Measurements from ENCODE around the gene PRIM1.
"Not testable (repeated sequence)": the region's sequence is repeated elsewhere in the genome, so short reads cannot be mapped to it uniquely, and the experiment has no call there.

PRIM1 gene

DNA sequence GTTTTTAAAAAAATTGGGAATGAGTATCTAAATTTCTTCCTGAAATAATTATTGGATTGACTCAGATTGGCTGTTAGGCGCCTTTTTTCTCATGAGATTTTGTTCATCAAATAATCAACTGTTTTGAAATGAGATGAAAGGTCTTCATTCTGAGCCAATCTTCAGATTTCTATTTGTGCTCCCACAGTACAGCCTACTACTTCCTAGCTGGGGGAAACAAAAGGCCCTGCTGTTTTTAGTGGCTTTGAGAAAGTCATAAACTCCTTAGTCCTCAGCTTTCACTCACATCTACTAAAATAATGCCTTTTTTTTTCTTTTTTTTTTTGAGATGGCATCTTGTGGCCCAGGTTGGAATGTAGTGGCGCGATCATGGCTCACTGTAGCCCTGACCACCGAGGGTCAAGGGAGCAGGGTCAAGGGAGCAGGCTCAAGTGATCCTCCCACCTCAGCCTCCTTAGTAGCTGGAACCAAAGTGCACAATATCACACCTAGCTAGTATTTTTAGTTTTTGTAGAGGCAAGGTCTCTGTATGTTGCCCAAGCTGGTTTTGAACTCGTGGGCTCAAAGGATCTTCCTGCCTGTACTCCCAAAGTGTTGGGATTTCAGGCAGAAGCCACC is 42.3 kb downstream of the PRIM1 start:
- H3K27ac ChIP-seq (ENCODE audit: extremely low read depth, low read depth, low read length): no peak overlapping the region
- peaks cover 26 to 38% of the 10 kb centered on the region in 2 experiments for H3K36me3 ChIP-seq (ENCODE audit: control insufficient read depth in 2 of 2, insufficient read depth in 1 of 2, low read length in 2 of 2)
- ChIA-PET POLR2A (interaction anchor here (0.7 to 2.2 kb wide), 4 partner anchors 9 to 98 kb away, joined by 3 to 25 read pairs (median 6); partner anchors contain the start of genes NACA and PTGES3), CTCF (interaction anchor here (0.6 kb wide), 2 partner anchors 13 to 536 kb away, joined by 4 read pairs; no protein-coding TSS in a partner anchor)
- H3K9me3 ChIP-seq (ENCODE audit: control insufficient read depth, insufficient read depth, low read depth, low read length): no peaks in the 10 kb centered on the region
- no peak overlapping the region for H3K4me3 ChIP-seq (ENCODE audit: low read depth, low read length)
- TF ChIP-seq OSR2 (tag by site-specific recombination; IDR thresholded peaks at IDR 0.05) (no peak), ZNF560 (tag by site-specific recombination; IDR thresholded peaks at IDR 0.05; ENCODE audit: borderline replicate concordance) (no peak), ZNF600 (tag by site-specific recombination; IDR thresholded peaks at IDR 0.05) (0 out of 2 replicates have a peak, but pooled peaks have one; percentile 25), ZNF426 (tag by site-specific recombination; IDR thresholded peaks at IDR 0.05) (no peak), ZNF174 (tag by site-specific recombination; IDR thresholded peaks at IDR 0.05) (no peak), PRDM1 (tag by site-specific recombination; IDR thresholded peaks at IDR 0.05) (peak; percentile 66)
- TF ChIP-seq, protein P1, sequence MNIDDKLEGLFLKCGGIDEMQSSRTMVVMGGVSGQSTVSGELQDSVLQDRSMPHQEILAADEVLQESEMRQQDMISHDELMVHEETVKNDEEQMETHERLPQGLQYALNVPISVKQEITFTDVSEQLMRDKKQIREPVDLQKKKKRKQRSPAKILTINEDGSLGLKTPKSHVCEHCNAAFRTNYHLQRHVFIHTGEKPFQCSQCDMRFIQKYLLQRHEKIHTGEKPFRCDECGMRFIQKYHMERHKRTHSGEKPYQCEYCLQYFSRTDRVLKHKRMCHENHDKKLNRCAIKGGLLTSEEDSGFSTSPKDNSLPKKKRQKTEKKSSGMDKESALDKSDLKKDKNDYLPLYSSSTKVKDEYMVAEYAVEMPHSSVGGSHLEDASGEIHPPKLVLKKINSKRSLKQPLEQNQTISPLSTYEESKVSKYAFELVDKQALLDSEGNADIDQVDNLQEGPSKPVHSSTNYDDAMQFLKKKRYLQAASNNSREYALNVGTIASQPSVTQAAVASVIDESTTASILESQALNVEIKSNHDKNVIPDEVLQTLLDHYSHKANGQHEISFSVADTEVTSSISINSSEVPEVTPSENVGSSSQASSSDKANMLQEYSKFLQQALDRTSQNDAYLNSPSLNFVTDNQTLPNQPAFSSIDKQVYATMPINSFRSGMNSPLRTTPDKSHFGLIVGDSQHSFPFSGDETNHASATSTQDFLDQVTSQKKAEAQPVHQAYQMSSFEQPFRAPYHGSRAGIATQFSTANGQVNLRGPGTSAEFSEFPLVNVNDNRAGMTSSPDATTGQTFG (tag by site-specific recombination; IDR thresholded peaks at IDR 0.05; ENCODE audit: borderline replicate concordance): no peak
- H3K4me1 ChIP-seq (ENCODE audit: control insufficient read depth, insufficient read depth, low read length): no peaks in the 10 kb centered on the region

DNA sequence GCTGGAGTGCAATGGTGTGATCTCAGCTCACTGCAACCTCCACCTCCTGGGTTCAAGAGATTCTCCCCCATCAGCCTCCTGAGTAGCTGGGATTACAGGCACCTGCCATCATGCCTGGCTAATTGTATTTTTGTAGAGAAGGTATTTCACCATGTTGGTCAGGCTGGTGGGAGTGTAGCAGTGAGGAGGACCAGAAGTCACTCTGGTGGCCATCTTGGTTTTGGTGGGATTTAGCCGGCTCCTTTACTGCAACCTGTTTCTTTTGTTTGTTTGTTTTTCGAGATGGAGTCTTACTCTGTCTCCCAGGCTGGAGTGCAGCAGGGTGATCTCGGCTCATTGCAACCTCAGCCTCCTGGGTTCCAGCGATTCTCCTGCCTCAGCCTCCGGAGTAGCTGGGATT is 47.6 kb downstream of the PRIM1 start:
- TF ChIP-seq OSR2 (tag by site-specific recombination; IDR thresholded peaks at IDR 0.05) (peak; percentile 29; the same call in 1 of the 2 replicates), ZNF335 (tag by site-specific recombination; conservative IDR thresholded peaks at IDR 0.05) (peak; percentile 39; the same call in 1 of the 2 replicates), SCRT2 (tag by site-specific recombination; IDR thresholded peaks at IDR 0.05) (0 out of 2 replicates have a peak, but pooled peaks have one; percentile 14)
- H3K27ac ChIP-seq (ENCODE audit: extremely low read depth, low read depth, low read length); H3K4me3 ChIP-seq (ENCODE audit: low read depth, low read length); H3K4me1 ChIP-seq (ENCODE audit: control insufficient read depth, insufficient read depth, low read length); H3K9me3 ChIP-seq (ENCODE audit: control insufficient read depth, insufficient read depth, low read depth, low read length); CTCF ChIA-PET; H3K36me3 ChIP-seq (ENCODE audit: control insufficient read depth in 2 of 2, insufficient read depth in 1 of 2, low read length in 2 of 2): not testable (repeated sequence)
- POLR2A ChIA-PET: interaction anchor here (1.0 to 2.1 kb wide), 2 partner anchors 10 to 16 kb away, joined by 3 to 7 read pairs; partner anchors contain the start of gene PTGES3

- H3K4me3 ChIP-seq (ENCODE audit: low read depth, low read length): no peak overlapping the region
- CTCF ChIA-PET: no interaction called here
These were observed 53.0 kb downstream of the PRIM1 start for GRCh38 chr12:56699020-56699661.

GRCh38 chr12:56695327-56696101 is 56.6 kb downstream of the PRIM1 start:
- TF ChIP-seq REPIN1 (tag by site-specific recombination; IDR thresholded peaks at IDR 0.05; ENCODE audit: low read depth) (no peak), PRDM1 (tag by site-specific recombination; IDR thresholded peaks at IDR 0.05) (peak; percentile 26; the same call in 1 of the 2 replicates), TRIM28 (IDR thresholded peaks at IDR 0.05; ENCODE audit: borderline replicate concordance, low read length) (no peak), ZNF391 (tag by site-specific recombination; IDR thresholded peaks at IDR 0.05; ENCODE audit: borderline replicate concordance, low read depth) (no peak)
- ChIA-PET POLR2A (interaction anchor here (0.9 to 1.4 kb wide), 2 partner anchors 30 to 50 kb away, joined by 3 to 4 read pairs; partner anchors contain the start of gene NACA), CTCF (interaction anchor here (0.7 kb wide), 1 partner anchor 68 kb away, joined by 3 read pairs; no protein-coding TSS in a partner anchor)
- no peaks in the 10 kb centered on the region for H3K36me3 ChIP-seq (ENCODE audit: control insufficient read depth in 2 of 2, insufficient read depth in 1 of 2, low read length in 2 of 2)
- peaks cover 2% of the 10 kb centered on the region; the same call in 1 of the 2 replicates for H3K4me1 ChIP-seq (ENCODE audit: control insufficient read depth, insufficient read depth, low read length)
- no peak overlapping the region for H3K4me3 ChIP-seq (ENCODE audit: low read depth, low read length)
- H3K27ac ChIP-seq (ENCODE audit: extremely low read depth, low read depth, low read length): no peak overlapping the region
- no peaks in the 10 kb centered on the region for H3K9me3 ChIP-seq (ENCODE audit: control insufficient read depth, insufficient read depth, low read depth, low read length)

More at GRCh38 chr12:56699020-56699661, 53.0 kb downstream of the PRIM1 start:
- Histone ChIP-seq H3K9me3 (ENCODE audit: control insufficient read depth, insufficient read depth, low read depth, low read length) (no peaks in the 10 kb centered on the region), H3K36me3 (ENCODE audit: control insufficient read depth in 2 of 2, insufficient read depth in 1 of 2, low read length in 2 of 2) (no peaks in the 10 kb centered on the region), H3K27ac (ENCODE audit: extremely low read depth, low read depth, low read length) (no peak overlapping the region), H3K4me1 (ENCODE audit: control insufficient read depth, insufficient read depth, low read length) (peaks cover 2% of the 10 kb centered on the region; the same call in 1 of the 2 replicates)
- POLR2A ChIA-PET: interaction anchor here (1.8 kb wide), 1 partner anchor 11 kb away, joined by 13 read pairs; the partner anchor contains the start of gene PTGES3
- TF ChIP-seq MEIS1 (CRISPR knock-in tag; IDR thresholded peaks at IDR 0.05; ENCODE audit: borderline replicate concordance): no peak
- TF ChIP-seq KLF10 (tag by site-specific recombination; IDR thresholded peaks at IDR 0.05): peak; percentile 42; the same call in 1 of the 2 replicates
